ENCODE data around the gene CA11.

DNA sequence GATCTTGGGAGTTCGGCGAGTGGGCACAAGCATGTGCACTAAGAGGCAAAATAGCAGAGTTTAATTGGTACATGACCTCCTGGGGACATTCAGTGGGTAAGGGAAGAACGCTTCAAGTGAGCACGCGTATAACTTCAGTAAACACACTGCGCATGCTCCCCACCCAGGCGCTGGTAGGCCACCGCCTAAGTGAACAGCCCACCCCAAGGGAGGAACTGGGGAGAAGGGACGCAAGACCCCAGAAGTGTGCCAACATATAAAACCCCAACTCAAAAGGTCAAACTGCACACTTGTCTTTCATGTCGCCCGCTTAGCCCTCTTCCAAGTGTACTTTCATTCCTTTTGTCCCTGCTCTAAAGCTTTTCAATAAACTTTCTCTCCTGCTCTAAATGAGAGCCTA, 37.4 kb upstream of the CA11 start:
- TF ChIP-seq, protein P1, sequence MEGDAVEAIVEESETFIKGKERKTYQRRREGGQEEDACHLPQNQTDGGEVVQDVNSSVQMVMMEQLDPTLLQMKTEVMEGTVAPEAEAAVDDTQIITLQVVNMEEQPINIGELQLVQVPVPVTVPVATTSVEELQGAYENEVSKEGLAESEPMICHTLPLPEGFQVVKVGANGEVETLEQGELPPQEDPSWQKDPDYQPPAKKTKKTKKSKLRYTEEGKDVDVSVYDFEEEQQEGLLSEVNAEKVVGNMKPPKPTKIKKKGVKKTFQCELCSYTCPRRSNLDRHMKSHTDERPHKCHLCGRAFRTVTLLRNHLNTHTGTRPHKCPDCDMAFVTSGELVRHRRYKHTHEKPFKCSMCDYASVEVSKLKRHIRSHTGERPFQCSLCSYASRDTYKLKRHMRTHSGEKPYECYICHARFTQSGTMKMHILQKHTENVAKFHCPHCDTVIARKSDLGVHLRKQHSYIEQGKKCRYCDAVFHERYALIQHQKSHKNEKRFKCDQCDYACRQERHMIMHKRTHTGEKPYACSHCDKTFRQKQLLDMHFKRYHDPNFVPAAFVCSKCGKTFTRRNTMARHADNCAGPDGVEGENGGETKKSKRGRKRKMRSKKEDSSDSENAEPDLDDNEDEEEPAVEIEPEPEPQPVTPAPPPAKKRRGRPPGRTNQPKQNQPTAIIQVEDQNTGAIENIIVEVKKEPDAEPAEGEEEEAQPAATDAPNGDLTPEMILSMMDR (IDR thresholded peaks at IDR 0.05) = no peak
- TF ChIP-seq POLR2AphosphoS5 (IDR thresholded peaks at IDR 0.05) = no peak
